ENCODE results near the gene SHROOM4.

DNA sequence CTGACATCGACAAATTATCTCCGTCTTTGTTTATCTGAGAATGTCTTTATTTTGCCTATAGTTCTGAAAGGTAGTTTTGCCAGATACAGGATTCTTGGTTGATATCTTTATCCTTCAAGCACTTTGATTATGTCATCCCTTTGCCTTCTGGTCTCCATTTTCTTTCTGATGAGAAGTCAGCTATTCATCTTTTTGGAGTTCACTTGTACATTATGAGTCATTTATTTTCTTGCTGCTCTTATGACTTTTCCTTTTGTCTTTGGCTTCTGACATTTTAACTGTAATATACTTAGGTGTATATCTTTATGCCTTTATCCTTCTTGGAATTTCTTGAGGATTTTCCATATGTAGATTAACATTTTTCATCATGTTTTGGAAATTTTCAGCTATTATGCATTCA is 51.4 kb downstream of the SHROOM4 start:
- TF ChIP-seq NR2C2 (CRISPR knock-in tag; IDR thresholded peaks at IDR 0.05) (no peak), FOXK1 (CRISPR knock-in tag; IDR thresholded peaks at IDR 0.05) (no peak), CREB1 (CRISPR knock-in tag; IDR thresholded peaks at IDR 0.05) (no peak), RELA (CRISPR knock-in tag; IDR thresholded peaks at IDR 0.05; ENCODE audit: borderline replicate concordance) (no peak)
- TF ChIP-seq, protein P1, sequence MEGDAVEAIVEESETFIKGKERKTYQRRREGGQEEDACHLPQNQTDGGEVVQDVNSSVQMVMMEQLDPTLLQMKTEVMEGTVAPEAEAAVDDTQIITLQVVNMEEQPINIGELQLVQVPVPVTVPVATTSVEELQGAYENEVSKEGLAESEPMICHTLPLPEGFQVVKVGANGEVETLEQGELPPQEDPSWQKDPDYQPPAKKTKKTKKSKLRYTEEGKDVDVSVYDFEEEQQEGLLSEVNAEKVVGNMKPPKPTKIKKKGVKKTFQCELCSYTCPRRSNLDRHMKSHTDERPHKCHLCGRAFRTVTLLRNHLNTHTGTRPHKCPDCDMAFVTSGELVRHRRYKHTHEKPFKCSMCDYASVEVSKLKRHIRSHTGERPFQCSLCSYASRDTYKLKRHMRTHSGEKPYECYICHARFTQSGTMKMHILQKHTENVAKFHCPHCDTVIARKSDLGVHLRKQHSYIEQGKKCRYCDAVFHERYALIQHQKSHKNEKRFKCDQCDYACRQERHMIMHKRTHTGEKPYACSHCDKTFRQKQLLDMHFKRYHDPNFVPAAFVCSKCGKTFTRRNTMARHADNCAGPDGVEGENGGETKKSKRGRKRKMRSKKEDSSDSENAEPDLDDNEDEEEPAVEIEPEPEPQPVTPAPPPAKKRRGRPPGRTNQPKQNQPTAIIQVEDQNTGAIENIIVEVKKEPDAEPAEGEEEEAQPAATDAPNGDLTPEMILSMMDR (IDR thresholded peaks at IDR 0.05) = no peak
- TF ChIP-seq, protein P2, sequence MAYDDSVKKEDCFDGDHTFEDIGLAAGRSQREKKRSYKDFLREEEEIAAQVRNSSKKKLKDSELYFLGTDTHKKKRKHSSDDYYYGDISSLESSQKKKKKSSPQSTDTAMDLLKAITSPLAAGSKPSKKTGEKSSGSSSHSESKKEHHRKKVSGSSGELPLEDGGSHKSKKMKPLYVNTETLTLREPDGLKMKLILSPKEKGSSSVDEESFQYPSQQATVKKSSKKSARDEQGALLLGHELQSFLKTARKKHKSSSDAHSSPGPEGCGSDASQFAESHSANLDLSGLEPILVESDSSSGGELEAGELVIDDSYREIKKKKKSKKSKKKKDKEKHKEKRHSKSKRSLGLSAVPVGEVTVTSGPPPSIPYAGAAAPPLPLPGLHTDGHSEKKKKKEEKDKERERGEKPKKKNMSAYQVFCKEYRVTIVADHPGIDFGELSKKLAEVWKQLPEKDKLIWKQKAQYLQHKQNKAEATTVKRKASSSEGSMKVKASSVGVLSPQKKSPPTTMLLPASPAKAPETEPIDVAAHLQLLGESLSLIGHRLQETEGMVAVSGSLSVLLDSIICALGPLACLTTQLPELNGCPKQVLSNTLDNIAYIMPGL (CRISPR knock-in tag; IDR thresholded peaks at IDR 0.05) = no peak

Measured in WTC11 (cell line).